Neural cell (in vitro differentiated cells): ENCODE measurements around the gene ARMC9. TPM values are rescaled to one million over a fixed set of nuclear protein-coding genes. Genes with fewer than 3 reads are reported as not detected.

Source experiments
- H2AFZ ChIP-seq: fragments of 200-600, 300-800 bp; sonication (generic), shearing (Covaris generic); 2 replicates; pipeline ENCODE4 v1.6.0; 2014; ENCODE audit warnings: low read depth, mild to moderate bottlenecking, antibody characterized with exemption, low read length, moderate library complexity
- H3F3A ChIP-seq: fragments of 200-600 bp; shearing (Covaris generic); 2 replicates; pipeline ENCODE4 v1.6.1; 2016; ENCODE audit warnings: mild to moderate bottlenecking, moderate library complexity, mixed read lengths, antibody characterized with exemption, low read length; ENCODE audit not compliant: insufficient read depth, poor library complexity, severe bottlenecking
- H3K27ac ChIP-seq: fragments of 200-600, 300-800 bp; sonication (generic), shearing (Covaris generic); 2 replicates; pipeline ENCODE4 v1.5.1; 2014; ENCODE audit warnings: mild to moderate bottlenecking, low read length, moderate library complexity
- H3K27me3 ChIP-seq: fragments of 300-800, 200-600 bp; sonication (generic), shearing (Covaris generic); 2 replicates; pipeline ENCODE4 v1.6.0; 2014; ENCODE audit warnings: mild to moderate bottlenecking, low read depth, low read length, moderate library complexity; ENCODE audit not compliant: insufficient read depth
- H3K36me3 ChIP-seq: fragments of 300-800, 200-600 bp; sonication (generic), shearing (Covaris generic); 2 replicates; pipeline ENCODE4 v1.5.1; 2014; ENCODE audit warnings: mild to moderate bottlenecking, antibody characterized with exemption, low read length, moderate library complexity; ENCODE audit not compliant: insufficient read depth
- H3K4me2 ChIP-seq: fragments of 300-800, 200-600 bp; sonication (generic), shearing (Covaris generic); 2 replicates; pipeline ENCODE4 v1.6.0; 2014; ENCODE audit warnings: mild to moderate bottlenecking, low read length
- H3K4me3 ChIP-seq: fragments of 300-800, 200-600 bp; sonication (generic), shearing (Covaris generic); 2 replicates; pipeline ENCODE4 v1.5.1; 2014; ENCODE audit warnings: mild to moderate bottlenecking, low read length, moderate library complexity
- H3K79me2 ChIP-seq: fragments of 200-600 bp; shearing (Covaris generic); replicated peaks from 2 replicates; pipeline ENCODE4 v1.6.0; 2014; ENCODE audit warnings: mild to moderate bottlenecking, low read length, moderate library complexity; ENCODE audit not compliant: insufficient read depth
- H3K9ac ChIP-seq: fragments of 300-800, 200-600 bp; sonication (generic), shearing (Covaris generic); 2 replicates; pipeline ENCODE4 v1.6.1; 2016; ENCODE audit warnings: mild to moderate bottlenecking, low read length, mixed read lengths
- H3K9me2 ChIP-seq: fragments of 200-600 bp; shearing (Covaris generic); 2 replicates; pipeline ENCODE4 v1.6.1; 2016; ENCODE audit warnings: mild to moderate bottlenecking, low read length, mixed read lengths; ENCODE audit not compliant: insufficient read depth
- H3K9me3 ChIP-seq: fragments of 200-600, 300-800 bp; sonication (generic), shearing (Covaris generic); 2 replicates; pipeline ENCODE4 v1.6.1; 2016; ENCODE audit warnings: mild to moderate bottlenecking, mixed run types, low read length, moderate library complexity, mixed read lengths
- H4K20me1 ChIP-seq: fragments of 200-600 bp; shearing (Covaris generic); 2 replicates; pipeline ENCODE4 v1.6.1; 2016; ENCODE audit warnings: mild to moderate bottlenecking, mixed run types; ENCODE audit not compliant: insufficient read depth
- EP300 ChIP-seq: fragments of 450-650 bp; conservative IDR thresholded peaks from 2 replicates; pipeline ENCODE4 v1.6.1; 2014; ENCODE audit warnings: antibody characterized with exemption, mild to moderate bottlenecking, moderate library complexity; ENCODE audit not compliant: poor library complexity, severe bottlenecking
- EZH2 ChIP-seq: fragments of 200-600, 300-800 bp; shearing (Covaris generic), sonication (generic); IDR thresholded peaks from 2 replicates; pipeline ENCODE4 v1.6.1; 2014; ENCODE audit warnings: antibody characterized with exemption, low read length, borderline replicate concordance, mild to moderate bottlenecking; ENCODE audit not compliant: insufficient read depth, poor library complexity, severe bottlenecking
- MXI1 ChIP-seq: fragments of 450-650 bp; conservative IDR thresholded peaks from 2 replicates; pipeline ENCODE4 v1.6.1; 2014; ENCODE audit warnings: antibody characterized with exemption, mild to moderate bottlenecking; ENCODE audit not compliant: poor library complexity, severe bottlenecking
- POLR2AphosphoS5 ChIP-seq: IDR thresholded peaks from 2 replicates; pipeline ENCODE4 v1.6.1; 2012
- RAD21 ChIP-seq: fragments of 450-650 bp; conservative IDR thresholded peaks from 2 replicates; pipeline ENCODE4 v1.6.1; 2014; ENCODE audit warnings: antibody characterized with exemption, mild to moderate bottlenecking, moderate library complexity
- SMC3 ChIP-seq: fragments of 450-650 bp; conservative IDR thresholded peaks from 2 replicates; pipeline ENCODE4 v1.6.1; 2014; ENCODE audit warnings: antibody characterized with exemption, mild to moderate bottlenecking, moderate library complexity; ENCODE audit not compliant: poor library complexity
- TAF1 ChIP-seq: IDR thresholded peaks from 2 replicates; pipeline ENCODE4 v1.6.1; 2012; ENCODE audit warnings: low read depth
- polyA plus RNA-seq: library from polyadenylated mRNA; depleted of rRNA; stranded (reverse); fragments of >200 nt; gene quantifications from 2 replicates; pipeline ENCODE4 v1.2.3, GENCODE V29; 2014
- TF ChIP-seq, protein P1 (sequence below): IDR thresholded peaks from 2 replicates; pipeline ENCODE4 v1.6.1; 2012; ENCODE audit warnings: borderline replicate concordance
- TF ChIP-seq, protein P2 (sequence below): fragments of 450-650 bp; IDR thresholded peaks from 2 replicates; pipeline ENCODE4 v1.5.1; 2014; ENCODE audit warnings: antibody characterized with exemption, mild to moderate bottlenecking, moderate library complexity; ENCODE audit not compliant: poor library complexity, severe bottlenecking

Gene ARMC9
- polyA plus RNA-seq, 1 donor from 2014 or later: 13.9 TPM

DNA sequence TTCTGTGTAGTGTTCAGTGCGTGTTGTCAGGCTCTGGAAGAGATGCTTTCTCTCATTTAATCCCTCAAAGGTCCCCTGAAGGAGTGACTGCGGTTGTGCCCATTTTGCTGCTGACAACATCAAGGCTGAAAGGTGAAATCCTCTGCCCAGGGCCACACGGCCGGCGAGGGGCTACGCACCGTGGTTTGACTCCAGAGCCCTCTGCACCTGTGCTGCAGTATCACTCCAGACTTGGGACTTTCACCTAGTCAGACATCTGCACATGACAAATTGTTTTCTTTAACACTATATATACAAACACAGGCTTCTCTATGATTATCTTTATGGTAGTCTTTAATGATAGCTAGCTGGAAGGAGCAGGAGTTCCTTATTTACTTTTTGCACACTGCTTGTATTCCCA lies 90.2 kb downstream of the ARMC9 start:
- Histone ChIP-seq H3F3A (no peaks in the 10 kb centered on the region), H3K4me2 (no peak overlapping the region), H3K9me3 (no peaks in the 10 kb centered on the region), H3K4me3 (no peak overlapping the region), H3K79me2 (no peaks in the 10 kb centered on the region), H3K27me3 (no peaks in the 10 kb centered on the region), H3K27ac (no peak overlapping the region), H2AFZ (no peak overlapping the region), H3K36me3 (no peaks in the 10 kb centered on the region), H3K9ac (no peak overlapping the region), H4K20me1 (no peaks in the 10 kb centered on the region), H3K9me2 (no peaks in the 10 kb centered on the region)
- TF ChIP-seq EZH2 (no peak), RAD21 (no peak), SMC3 (no peak), TAF1 (no peak), POLR2AphosphoS5 (no peak), MXI1 (no peak), EP300 (no peak)
- TF ChIP-seq, protein P1, sequence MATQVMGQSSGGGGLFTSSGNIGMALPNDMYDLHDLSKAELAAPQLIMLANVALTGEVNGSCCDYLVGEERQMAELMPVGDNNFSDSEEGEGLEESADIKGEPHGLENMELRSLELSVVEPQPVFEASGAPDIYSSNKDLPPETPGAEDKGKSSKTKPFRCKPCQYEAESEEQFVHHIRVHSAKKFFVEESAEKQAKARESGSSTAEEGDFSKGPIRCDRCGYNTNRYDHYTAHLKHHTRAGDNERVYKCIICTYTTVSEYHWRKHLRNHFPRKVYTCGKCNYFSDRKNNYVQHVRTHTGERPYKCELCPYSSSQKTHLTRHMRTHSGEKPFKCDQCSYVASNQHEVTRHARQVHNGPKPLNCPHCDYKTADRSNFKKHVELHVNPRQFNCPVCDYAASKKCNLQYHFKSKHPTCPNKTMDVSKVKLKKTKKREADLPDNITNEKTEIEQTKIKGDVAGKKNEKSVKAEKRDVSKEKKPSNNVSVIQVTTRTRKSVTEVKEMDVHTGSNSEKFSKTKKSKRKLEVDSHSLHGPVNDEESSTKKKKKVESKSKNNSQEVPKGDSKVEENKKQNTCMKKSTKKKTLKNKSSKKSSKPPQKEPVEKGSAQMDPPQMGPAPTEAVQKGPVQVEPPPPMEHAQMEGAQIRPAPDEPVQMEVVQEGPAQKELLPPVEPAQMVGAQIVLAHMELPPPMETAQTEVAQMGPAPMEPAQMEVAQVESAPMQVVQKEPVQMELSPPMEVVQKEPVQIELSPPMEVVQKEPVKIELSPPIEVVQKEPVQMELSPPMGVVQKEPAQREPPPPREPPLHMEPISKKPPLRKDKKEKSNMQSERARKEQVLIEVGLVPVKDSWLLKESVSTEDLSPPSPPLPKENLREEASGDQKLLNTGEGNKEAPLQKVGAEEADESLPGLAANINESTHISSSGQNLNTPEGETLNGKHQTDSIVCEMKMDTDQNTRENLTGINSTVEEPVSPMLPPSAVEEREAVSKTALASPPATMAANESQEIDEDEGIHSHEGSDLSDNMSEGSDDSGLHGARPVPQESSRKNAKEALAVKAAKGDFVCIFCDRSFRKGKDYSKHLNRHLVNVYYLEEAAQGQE: no peak
- TF ChIP-seq, protein P2, sequence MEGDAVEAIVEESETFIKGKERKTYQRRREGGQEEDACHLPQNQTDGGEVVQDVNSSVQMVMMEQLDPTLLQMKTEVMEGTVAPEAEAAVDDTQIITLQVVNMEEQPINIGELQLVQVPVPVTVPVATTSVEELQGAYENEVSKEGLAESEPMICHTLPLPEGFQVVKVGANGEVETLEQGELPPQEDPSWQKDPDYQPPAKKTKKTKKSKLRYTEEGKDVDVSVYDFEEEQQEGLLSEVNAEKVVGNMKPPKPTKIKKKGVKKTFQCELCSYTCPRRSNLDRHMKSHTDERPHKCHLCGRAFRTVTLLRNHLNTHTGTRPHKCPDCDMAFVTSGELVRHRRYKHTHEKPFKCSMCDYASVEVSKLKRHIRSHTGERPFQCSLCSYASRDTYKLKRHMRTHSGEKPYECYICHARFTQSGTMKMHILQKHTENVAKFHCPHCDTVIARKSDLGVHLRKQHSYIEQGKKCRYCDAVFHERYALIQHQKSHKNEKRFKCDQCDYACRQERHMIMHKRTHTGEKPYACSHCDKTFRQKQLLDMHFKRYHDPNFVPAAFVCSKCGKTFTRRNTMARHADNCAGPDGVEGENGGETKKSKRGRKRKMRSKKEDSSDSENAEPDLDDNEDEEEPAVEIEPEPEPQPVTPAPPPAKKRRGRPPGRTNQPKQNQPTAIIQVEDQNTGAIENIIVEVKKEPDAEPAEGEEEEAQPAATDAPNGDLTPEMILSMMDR: no peak

DNA sequence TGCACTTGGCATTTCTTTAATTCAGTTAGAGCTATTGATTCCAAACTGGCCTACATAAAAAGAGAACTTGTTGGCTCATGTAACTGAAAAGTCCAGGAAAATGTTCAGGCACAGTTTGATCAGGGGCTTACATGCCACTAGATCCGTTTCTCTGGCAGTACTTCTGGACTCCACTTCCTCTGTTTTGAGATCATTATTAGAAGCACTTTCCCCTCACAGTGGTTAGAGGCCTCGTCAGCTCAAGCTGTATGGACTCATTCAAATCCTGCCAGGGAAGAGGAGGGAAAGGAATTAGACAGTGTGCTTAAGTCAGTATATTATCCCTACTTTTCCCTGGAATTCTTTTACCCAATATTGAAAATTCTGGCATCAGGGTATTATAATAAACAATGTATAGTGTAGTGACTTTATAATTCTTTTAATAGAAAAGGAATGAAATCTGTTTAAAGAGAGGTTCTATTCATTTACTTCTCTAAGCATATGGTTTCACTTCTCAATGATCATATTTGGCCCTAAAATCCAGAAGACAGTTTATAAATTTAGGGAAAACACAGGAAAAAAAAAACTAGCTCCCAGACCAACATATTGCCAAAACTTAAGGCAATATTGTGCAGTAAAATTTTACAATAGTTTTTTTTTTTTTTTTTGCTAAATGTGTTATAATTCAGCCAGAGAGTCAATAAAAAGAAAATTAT lies 92.0 kb downstream of the ARMC9 start:
- Histone ChIP-seq H3F3A (no peaks in the 10 kb centered on the region), H3K9me3 (no peaks in the 10 kb centered on the region), H4K20me1 (no peaks in the 10 kb centered on the region), H2AFZ (no peak overlapping the region), H3K27me3 (no peaks in the 10 kb centered on the region), H3K9ac (no peak overlapping the region), H3K4me3 (no peak overlapping the region), H3K79me2 (no peaks in the 10 kb centered on the region), H3K36me3 (no peaks in the 10 kb centered on the region), H3K27ac (no peak overlapping the region), H3K4me2 (no peak overlapping the region), H3K9me2 (no peaks in the 10 kb centered on the region)
- TF ChIP-seq TAF1: no peak
- TF ChIP-seq, protein P1: no peak
- TF ChIP-seq, protein P2: no peak
- TF ChIP-seq MXI1: no peak
- no peak for TF ChIP-seq EZH2
